H7 (cell line): Measurements from ENCODE around the gene CHST3. TPM values are rescaled to one million over a fixed set of nuclear protein-coding genes. Genes with fewer than 3 reads are reported as not detected.
A peak's percentile ranks its signal among the peaks of the same experiment; 100 is the strongest.

Experiments used
- DNase-seq: peaks from one replicate; pipeline ENCODE4 v3.0.0; 2012
- H3K27me3 ChIP-seq: 2 replicates; pipeline ENCODE4 v1.6.0; 2011; ENCODE audit warnings: mild to moderate bottlenecking, low read length; ENCODE audit not compliant: control insufficient read depth, insufficient read depth
- H3K36me3 ChIP-seq: replicated peaks from 2 replicates; pipeline ENCODE4 v1.5.1; 2011; ENCODE audit warnings: low read length; ENCODE audit not compliant: control insufficient read depth, insufficient read depth
- H3K4me3 ChIP-seq: 2 replicates; pipeline ENCODE4 v1.5.1; 2011; ENCODE audit warnings: low read depth, mild to moderate bottlenecking, control low read depth, low read length, moderate library complexity; ENCODE audit not compliant: insufficient read depth
- total RNA-seq: library from RNA; depleted of rRNA; stranded (reverse); fragments of >200 nt; shearing (Covaris generic); gene quantifications from 2 replicates; pipeline ENCODE4 v1.2.3, GENCODE V29; 2014

Gene CHST3
- total RNA-seq, 1 experiment from 2014 or later, result 4.1 TPM

DNA sequence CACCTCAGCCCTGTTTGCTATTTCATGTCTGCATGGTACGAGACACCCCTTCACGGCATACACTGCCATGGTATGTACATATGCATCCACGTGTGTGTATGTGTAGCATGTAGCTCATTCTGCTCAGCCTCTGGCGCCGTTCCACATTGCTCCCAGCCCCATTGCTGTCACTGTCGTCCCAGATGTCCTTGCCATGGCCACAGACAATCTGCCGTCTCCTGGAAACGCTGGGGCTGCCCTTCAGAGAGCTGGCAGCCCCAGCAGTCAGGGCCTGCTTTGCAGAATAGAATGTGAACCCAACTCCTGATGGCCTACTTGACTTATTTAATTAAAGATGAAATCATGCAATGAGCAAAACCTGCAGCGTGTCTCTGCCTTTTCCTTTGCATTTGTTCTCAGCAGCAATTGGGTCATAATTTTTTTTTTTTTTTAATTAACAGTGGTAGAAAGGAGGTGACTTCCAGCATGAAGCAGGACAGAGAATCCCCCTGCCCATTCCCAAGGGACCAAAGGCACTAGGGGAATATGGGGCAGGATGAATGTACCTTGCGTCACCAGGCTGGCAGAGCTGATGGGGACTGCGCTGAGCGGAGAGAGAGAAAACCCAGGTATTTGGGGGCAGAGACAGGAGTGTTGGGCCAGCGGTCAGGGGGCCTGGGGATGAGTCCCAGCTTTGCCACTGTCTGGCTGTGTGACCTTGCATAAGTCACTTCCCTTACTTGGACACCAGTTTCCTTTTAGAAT is 49.2 kb downstream of the CHST3 start:
- Histone ChIP-seq H3K4me3 (no peak overlapping the region), H3K36me3 (no peaks in the 10 kb centered on the region; the same call in none of the 2 replicates), H3K27me3 (no peaks in the 10 kb centered on the region)
- no peak for DNase-seq

DNA sequence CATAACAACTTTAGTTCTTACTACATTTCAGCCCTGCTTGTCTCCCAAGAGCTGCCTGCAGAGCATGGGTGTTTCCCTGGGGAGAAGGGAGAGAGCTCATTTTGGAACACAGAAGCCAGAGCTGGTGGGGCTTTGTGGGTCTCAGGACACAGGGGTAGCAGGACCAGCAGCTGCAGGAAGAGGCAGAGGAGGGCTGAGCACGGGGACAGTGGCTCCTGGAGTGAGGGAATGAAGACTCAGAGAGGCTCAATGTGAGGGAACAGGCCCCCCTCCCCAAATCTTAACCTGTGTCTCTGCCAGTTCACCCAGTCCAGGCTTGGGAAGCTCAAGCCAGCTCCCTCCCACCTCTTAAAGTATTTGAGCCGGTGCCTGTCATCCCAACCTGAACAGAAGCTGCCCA is 50.0 kb downstream of the CHST3 start:
- DNase-seq, result no peak
- H3K4me3 ChIP-seq, result no peak overlapping the region
- no peaks in the 10 kb centered on the region for H3K27me3 ChIP-seq
- no peaks in the 10 kb centered on the region; the same call in none of the 2 replicates for H3K36me3 ChIP-seq

DNA sequence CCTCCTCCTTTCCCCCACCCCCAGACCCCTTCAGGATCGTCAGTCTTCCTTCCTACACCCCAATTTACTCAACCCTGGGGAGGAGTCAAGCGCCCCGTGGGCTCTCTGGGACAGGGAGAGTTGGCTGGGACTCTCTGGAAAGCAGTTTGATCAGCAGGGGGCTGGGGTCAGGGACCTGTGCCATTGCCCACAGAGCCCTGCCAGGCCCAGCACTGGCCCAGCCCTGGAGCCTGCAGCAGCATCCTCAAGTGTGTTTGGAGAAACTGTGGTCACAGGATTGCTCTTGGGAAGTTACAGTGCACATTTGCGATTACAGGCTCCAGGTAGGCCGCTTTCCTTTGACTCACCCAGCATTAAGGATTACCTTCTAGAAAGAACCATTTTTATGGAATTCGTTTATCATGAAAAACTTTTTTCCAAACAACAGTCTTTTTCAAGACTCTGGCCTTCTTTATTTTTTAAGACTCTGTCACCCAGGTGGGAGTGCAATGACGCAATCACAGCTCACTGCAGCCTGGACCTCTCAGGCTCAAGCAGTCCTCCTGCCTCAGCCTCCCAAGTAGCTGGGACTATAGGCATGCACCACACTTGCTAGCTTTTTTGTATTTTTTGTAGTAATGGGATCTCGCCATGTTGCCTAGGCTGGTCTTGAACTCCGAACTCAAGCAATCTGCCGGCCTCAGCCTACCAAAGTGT is 50.7 kb downstream of the CHST3 start:
- H3K36me3 ChIP-seq, result no peaks in the 10 kb centered on the region; the same call in none of the 2 replicates
- DNase-seq, result no peak
- no peaks in the 10 kb centered on the region for H3K27me3 ChIP-seq
- no peak overlapping the region for H3K4me3 ChIP-seq

DNA sequence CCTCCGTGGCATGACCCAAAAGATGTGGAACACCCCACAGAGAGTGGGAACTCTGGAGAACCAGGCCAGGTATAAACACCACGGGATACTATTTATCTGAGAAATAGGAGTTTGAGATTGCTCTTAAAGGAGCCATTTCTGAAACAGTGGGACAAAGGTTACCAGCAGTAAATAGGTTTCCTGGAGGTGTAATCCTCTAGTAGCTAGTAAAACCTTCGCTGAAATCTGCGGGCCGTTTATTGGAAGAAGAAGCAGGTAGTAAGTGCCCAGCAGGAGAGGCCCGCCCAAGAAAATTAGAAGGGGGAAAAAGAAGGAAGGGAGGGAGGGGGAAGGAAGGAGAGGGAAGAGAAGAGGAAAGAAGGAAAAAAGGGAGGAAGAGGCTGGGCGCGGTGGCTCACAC is 51.6 kb downstream of the CHST3 start:
- DNase-seq, result no peak
- H3K27me3 ChIP-seq, result no peaks in the 10 kb centered on the region
- H3K36me3 ChIP-seq, result no peaks in the 10 kb centered on the region
- H3K4me3 ChIP-seq, result no peak overlapping the region

DNA sequence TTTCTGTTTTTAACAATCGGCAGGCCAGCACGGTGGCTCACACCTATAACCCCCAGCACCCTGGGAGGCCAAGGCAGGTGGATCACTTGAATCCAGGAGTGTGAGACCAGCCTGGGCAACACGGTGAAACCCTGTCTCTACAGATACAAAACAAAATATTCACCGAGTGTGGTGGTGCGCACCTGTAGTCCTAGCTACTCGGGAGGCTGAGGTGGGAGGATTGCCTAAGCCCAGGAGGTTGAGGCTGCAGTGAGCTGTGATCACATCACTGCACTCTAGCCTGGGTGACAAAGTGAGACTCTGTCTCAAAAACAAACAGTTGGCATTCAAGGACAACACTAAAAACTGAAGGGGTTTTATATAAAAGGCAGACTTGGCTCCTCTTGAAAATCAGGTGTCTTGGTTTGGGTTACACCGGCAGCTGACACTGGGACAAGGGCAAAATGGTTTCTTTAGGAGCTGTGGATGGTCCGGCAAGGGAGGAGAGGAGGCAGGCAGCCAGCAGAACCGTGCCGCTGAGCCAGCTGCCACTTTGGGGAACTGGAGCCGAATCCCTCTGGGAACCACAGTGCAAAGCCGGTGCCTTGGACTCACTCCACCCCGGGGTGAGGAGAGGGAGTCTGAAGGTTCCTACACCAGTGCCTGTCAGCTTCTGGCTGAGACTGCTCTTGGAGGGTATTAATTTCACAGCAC is 52.6 kb downstream of the CHST3 start:
- no peak for DNase-seq
- H3K4me3 ChIP-seq, result no peak overlapping the region
- no peaks in the 10 kb centered on the region for H3K36me3 ChIP-seq
- H3K27me3 ChIP-seq, result no peaks in the 10 kb centered on the region

DNA sequence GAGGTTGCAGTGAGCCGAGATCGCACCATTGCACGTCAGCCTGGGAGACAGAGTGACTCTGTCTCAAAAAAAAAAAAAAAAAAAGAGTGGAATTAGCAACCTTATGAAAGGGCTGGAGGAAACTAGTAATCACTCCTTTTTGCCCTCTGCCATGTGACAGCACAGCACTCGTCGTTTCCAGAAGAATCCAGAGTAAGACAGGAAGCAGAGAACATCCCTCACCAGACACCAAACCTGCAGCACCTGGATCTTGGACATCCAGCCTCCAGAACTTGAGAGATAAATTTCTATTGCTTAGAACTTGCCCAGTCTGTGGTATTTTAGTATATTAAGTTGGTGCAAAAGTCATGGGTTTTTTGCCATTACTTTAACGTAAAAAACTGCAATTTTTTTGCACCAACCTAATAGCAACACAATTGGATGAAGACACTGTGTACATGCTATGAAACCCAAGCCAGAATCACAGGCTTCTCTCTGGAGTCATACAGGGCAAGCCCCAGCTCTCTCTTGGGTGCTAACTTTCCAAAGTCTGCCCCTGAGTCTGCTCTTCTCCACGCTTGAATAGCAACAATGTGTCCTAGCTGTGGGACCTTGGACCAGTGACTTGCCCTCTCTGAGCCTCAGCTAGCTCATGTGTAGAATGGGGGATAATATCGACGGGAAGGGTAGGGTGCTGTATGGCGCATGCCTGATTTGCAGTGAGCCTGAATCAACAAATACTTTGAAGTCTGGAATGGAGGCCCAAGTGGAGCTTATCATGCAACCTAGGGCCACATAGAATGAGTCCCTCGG is 55.1 kb downstream of the CHST3 start:
- H3K27me3 ChIP-seq, result no peaks in the 10 kb centered on the region
- no peak for DNase-seq
- H3K36me3 ChIP-seq, result no peaks in the 10 kb centered on the region
- no peak overlapping the region for H3K4me3 ChIP-seq

DNA sequence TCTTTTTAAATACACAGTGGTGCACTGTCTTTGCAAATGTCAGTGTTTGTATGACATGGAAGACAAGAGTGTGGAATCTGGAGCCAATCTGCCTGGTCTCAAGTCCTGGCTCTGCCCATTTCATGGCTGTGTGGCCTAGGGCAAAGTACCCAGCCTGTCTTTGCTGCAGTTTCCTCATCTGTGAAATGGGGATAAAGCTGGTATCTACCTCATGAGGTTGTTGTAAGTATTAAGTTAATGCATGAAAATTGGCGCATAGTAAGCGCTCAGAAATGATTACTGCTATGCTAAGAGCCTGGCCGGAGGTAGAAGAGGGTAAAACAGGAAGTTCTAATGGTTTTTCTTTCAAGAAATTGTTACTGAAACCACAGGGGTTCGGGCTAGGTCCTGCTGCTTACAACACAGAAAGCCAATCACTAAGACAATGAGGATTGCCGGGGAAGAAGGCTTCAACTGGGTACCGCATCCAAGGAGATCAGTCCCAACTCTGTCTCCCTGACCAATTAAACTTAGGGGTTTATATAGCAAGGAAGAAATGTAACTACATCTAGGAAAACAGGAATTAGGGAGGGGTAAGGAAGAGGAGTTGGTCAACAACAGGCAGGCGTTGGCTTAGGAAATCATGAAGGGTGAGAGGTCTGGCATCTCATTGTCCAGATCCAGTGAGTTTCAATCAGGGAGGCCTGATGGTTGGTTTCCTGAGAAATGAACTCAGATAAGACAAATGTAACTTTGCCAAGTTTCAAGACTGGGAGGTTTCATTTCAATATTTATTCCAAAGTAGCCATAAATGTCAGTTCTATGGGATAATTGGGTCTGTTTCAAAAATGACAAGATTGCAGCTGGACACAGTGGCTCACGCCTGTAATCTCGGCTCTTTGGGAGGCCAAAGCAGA is 57.0 kb downstream of the CHST3 start:
- no peaks in the 10 kb centered on the region for H3K27me3 ChIP-seq
- no peak for DNase-seq
- H3K4me3 ChIP-seq, result no peak overlapping the region
- H3K36me3 ChIP-seq, result no peaks in the 10 kb centered on the region

DNA sequence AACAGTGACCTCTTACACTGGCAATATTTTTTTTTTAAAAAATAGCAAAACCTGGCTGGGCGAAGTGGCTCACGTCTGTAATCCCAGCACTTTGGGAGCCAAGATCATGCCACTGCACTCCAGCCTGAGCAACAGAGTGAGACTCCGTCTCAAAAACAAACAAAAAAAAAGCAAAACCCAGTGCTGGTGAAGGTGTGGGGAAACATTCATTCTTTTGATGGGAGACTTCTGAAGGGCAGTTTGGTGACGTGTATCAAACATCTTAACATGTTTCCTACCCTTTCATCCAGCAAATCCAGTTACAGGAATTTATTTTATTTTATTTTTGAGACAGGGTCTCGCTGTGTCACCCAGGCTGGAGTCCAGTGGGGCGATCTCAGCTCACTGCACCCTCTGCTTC is 58.0 kb downstream of the CHST3 start:
- no peak for DNase-seq
- no peaks in the 10 kb centered on the region for H3K27me3 ChIP-seq
- no peaks in the 10 kb centered on the region for H3K36me3 ChIP-seq
- no peak overlapping the region for H3K4me3 ChIP-seq

DNA sequence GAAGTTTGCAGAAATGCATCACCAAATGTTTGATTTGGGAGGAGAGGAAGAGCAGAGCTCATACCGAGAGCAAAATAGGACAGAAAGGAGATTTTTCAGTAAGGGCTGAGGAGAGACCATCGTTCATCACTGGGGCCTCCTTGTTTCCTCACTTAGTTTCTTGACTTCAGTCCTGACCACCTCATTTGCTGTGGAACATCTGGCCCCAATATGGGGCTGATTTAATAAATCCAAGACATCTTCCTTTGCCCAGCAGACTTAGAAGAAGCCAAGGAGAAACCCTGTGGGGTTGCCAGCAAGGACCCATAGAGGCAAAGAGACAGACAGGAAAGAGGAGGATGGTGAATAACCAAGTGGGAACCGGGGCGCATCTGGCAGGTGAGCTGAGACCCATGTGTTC is 60.4 kb downstream of the CHST3 start:
- no peak for DNase-seq
- Histone ChIP-seq H3K36me3 (no peaks in the 10 kb centered on the region), H3K4me3 (no peak overlapping the region), H3K27me3 (no peaks in the 10 kb centered on the region)

DNA sequence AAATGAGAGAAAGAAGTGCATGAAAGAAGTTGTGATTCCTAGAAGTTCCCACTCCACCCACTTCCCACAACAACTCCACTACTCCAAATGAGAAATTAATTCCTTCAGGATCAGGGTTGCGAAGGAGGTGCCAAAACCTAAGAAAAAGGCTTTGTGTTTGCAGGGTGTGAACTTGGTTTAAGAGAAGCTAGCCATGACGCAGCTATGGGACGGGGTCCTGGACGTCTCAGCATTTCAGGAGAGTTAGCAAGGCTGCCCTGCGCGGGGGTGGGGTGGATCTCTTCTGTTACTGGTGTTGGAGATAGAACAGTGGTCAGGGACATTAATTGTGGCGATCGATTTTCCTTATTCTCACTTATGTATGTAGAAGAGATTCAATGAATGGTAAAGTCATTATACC is 61.2 kb downstream of the CHST3 start:
- DNase-seq, result no peak
- H3K27me3 ChIP-seq, result no peaks in the 10 kb centered on the region
- H3K36me3 ChIP-seq, result no peaks in the 10 kb centered on the region

DNA sequence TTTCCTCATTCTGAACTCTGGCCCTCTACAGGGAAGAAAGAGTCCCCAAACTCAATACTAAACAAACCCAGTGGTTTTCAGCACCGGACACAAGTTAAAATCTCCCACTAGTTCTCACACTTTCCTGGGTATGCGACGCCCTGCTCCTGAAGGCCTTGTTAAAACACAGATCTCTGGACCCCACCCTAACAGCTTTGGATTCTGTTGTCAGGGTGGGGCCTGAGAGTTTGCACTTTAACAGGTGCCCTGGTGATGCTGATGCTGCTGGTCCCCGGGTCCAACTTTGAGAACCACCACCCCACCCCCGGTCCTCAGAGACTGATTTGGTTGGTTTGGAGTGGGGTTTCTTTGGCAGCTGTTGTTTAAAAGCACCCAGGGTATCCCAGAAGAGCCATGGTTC is 61.6 kb downstream of the CHST3 start:
- DNase-seq, result no peak
- no peaks in the 10 kb centered on the region for H3K36me3 ChIP-seq
- H3K4me3 ChIP-seq, result no peak overlapping the region
- H3K27me3 ChIP-seq, result no peaks in the 10 kb centered on the region

More for the DNA sequence above, 61.2 kb downstream of the CHST3 start:
- no peak overlapping the region for H3K4me3 ChIP-seq

DNA sequence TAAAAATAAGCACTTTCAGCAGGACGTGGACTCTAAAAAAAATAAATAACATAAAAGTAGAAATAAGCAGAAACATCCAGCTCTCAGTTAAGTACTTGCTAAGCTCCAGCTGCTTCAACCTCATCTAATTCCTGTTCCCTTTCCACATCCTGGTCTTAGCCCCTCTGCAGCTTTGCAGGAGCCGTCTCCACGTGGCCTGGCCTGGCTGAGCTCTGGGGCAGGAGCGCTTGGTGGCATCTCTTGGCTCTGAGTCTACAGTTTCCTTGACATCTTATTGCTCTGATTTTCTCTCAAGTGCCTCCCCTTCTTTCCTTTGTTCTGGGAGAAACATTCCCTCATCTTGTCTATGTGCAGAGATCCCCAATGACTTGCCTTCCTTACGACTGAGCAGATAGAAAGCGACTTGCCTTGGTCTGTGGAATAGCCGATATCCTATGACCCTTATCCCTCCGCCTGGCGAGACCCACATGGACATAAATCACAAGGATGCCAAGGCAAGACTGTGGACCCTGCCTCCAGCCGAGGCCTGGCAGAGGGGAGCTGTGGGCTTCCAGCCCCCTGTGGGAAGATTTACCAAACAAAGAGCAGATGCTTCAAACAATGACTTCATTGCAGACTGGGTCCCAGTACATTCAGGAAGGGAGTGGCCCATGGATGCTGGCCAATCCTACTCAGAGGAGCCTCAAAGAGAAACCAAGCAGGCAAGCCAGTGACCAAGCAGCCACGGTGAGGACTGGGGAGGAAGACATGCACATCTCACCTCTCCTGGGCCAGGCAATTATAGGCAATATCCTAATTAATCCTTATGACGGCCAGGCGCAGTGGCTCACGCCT is 62.3 kb downstream of the CHST3 start:
- Histone ChIP-seq H3K4me3 (no peak overlapping the region), H3K27me3 (no peaks in the 10 kb centered on the region), H3K36me3 (no peaks in the 10 kb centered on the region)
- peak; percentile 22 for DNase-seq

DNA sequence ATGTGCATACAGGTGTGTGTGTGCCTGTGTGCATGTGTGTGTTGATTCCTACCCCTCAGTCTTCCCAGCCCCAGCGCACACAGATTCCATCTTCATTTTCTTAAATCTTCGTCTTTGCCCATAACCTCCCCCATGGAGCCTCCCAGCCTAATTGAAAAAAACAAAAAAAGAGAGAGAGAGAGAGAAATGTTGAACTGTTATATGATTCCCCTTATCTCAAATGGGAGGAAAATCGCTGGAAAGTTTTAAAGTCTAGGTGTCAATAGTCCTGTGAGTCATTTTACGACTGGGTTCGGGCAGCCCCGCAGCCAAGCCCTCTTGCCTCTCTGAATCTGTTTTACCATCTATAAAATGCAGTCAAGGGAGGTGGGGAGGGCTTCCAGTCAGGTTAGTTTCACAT is 63.3 kb downstream of the CHST3 start:
- no peaks in the 10 kb centered on the region for H3K27me3 ChIP-seq

More for the DNA sequence above, 63.3 kb downstream of the CHST3 start:
- DNase-seq, result no peak
- no peak overlapping the region for H3K4me3 ChIP-seq
- no peaks in the 10 kb centered on the region for H3K36me3 ChIP-seq
